Dermis blood vessel endothelial cell (primary cell): ENCODE measurements around the gene SFXN4. TPM values are rescaled to one million over a fixed set of nuclear protein-coding genes. Genes with fewer than 3 reads are reported as not detected.
"Not testable (repeated sequence)": the region's sequence is repeated elsewhere in the genome, so short reads cannot be mapped to it uniquely, and the experiment has no call there.

Source experiments
- DNase-seq: peaks from one replicate; pipeline ENCODE4 v3.0.0; 2010
- total RNA-seq: library from RNA; depleted of rRNA; stranded (reverse); fragments of >200 nt; gene quantifications from 2 replicates; pipeline ENCODE4 v1.2.3, GENCODE V29; 2014

Gene SFXN4
- total RNA-seq, 1 donor from 2014 or later = 14.6 TPM

- DNase-seq = no peak
These were observed 60.4 kb downstream of the SFXN4 start for GRCh38 chr10:119105155-119105554.

- peak; percentile 39 for DNase-seq
These were observed 60.9 kb downstream of the SFXN4 start for GRCh38 chr10:119104654-119105015.

- peak; percentile 92 for DNase-seq
These were observed 61.4 kb downstream of the SFXN4 start, which contains the start of gene DENND10 for GRCh38 chr10:119103903-119104653. Gene DENND10 (plus strand): TSS chr10:119104113. CDS start chr10:119104143, 30 bp downstream.

- DNase-seq = no peak
These were observed 62.1 kb downstream of the SFXN4 start for GRCh38 chr10:119103241-119103902.

- DNase-seq = no peak
These were observed 64.0 kb downstream of the SFXN4 start for GRCh38 chr10:119101366-119102098.

GRCh38 chr10:119100434-119101238, 64.9 kb downstream of the SFXN4 start:
- peak; percentile 83 for DNase-seq

GRCh38 chr10:119098576-119098975, 66.9 kb downstream of the SFXN4 start:
- no peak for DNase-seq

GRCh38 chr10:119096641-119097415, 68.7 kb downstream of the SFXN4 start:
- not testable (repeated sequence) for DNase-seq

- no peak for DNase-seq
These were observed 69.9 kb downstream of the SFXN4 start for GRCh38 chr10:119095640-119096039.

GRCh38 chr10:119090968-119091367, 74.5 kb downstream of the SFXN4 start:
- DNase-seq = no peak

Other genes starting within 250 kb of the SFXN4 start
- 0.09 and 0.17 TPM in 2 replicates for gene NANOS1, start 136.0 kb downstream of the SFXN4 start, total RNA-seq
- gene EIF3A, start 84.9 kb downstream of the SFXN4 start, total RNA-seq = 131 and 167 TPM in 2 replicates
- 59.2 and 65.9 TPM in 2 replicates for gene DENND10, start 61.6 kb downstream of the SFXN4 start, total RNA-seq
- gene PRDX3, start 13.1 kb upstream of the SFXN4 start, total RNA-seq = 158 and 231 TPM in 2 replicates
- gene GRK5, start 41.9 kb upstream of the SFXN4 start, total RNA-seq = 47.0 and 57.9 TPM in 2 replicates